PC-9 (cell line): Measurements from ENCODE around the gene TSPEAR.

Experiments used
- CTCF ChIP-seq: fragments of 200-600 bp; sonication (generic); conservative IDR thresholded peaks from 2 replicates; pipeline ENCODE4 v1.6.1; 2017; ENCODE audit warnings: mixed run types, antibody characterized with exemption, mild to moderate bottlenecking, moderate library complexity
- EZH2 ChIP-seq: fragments of 200-600 bp; sonication (generic); IDR thresholded peaks from 2 replicates; pipeline ENCODE4 v1.8.0; 2017; ENCODE audit warnings: antibody characterized with exemption, low read depth

GRCh38 chr21:44709426-44710293 is 1.7 kb downstream of the TSPEAR start:
- TF ChIP-seq CTCF (no peak), EZH2 (no peak)
